ENCODE results near the gene RIMBP2.

- TF ChIP-seq POLR2AphosphoS5 (IDR thresholded peaks at IDR 0.05; ENCODE audit: low read depth, low read length) (no peak), SIN3A (IDR thresholded peaks at IDR 0.05; ENCODE audit: borderline replicate concordance, insufficient read depth, low read length) (no peak)
These were observed 211.3 kb downstream of the RIMBP2 start for GRCh38 chr12:130504840-130505175.

Measured in PFSK-1 (cell line).